ENCODE measurements around the gene ANO4.

Gene ANO4

GRCh38 chr12:100995201-100995600, 200.6 kb downstream of the ANO4 start:
- no peak for DNase-seq

GRCh38 chr12:100995771-100996170, 201.2 kb downstream of the ANO4 start:
- no peak for DNase-seq

GRCh38 chr12:101001669-101002068, 207.1 kb downstream of the ANO4 start:
- no peak for DNase-seq

DNA sequence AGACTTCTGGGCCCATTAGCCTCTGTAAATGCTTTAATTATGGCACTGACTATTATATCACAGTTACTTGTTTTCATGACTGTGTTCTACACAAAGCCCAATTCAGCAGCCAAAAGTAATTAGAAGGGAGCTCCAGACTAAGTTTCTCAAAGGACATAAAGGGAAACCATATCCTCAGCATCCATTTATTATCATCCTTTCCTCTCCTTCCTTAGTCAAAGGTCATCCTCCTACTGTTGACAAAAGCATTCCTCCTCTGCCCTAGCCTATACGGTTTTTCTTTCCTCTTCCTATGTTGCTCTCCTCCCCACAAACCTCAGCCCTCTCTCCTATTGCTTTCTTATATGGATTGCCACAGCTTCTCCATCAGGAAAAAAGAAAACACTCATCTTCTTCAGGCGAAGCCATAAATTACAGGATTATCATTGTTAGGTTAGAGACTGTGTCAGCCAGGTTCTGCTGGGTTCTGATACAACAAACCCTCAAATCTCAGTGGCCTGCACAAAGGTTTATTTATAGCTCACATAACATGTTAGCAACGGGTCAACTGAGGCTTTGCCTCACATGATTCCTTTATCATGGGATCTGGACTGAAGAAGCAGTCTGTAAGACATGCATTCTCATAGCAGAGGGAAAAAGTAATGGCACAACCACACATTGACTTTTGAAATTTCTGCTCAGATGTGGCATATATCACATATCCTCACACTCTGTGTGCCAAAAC, 208.3 kb downstream of the ANO4 start:
- DNase-seq: no peak

- no peak for DNase-seq
Observed at GRCh38 chr12:101004898-101005297, 210.3 kb downstream of the ANO4 start.

GRCh38 chr12:101009274-101009673, 214.7 kb downstream of the ANO4 start:
- no peak for DNase-seq

DNA sequence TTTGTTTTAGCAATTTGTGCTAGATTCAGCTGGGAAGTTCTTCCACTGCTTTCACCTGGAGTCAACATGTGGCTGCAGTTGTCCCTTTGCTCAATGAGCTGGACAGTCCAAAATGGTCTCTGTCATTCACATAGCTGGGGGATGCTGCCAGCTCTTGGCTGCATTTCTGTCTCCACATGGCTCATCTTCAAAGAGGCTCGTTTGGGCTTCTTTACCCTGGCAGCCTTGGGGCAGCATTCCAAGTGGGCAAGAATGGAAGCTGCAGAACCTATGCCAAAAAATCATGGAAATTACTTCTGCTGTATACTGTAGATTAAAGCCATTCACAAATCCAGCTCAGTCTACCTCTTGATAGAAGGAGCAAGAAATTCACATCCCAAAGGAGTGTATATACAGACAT, 216.3 kb downstream of the ANO4 start:
- no peak for DNase-seq

- no peak for DNase-seq
Observed at GRCh38 chr12:101013993-101014392, 219.4 kb downstream of the ANO4 start.

GRCh38 chr12:101015044-101015443, 220.5 kb downstream of the ANO4 start:
- no peak for DNase-seq

DNA sequence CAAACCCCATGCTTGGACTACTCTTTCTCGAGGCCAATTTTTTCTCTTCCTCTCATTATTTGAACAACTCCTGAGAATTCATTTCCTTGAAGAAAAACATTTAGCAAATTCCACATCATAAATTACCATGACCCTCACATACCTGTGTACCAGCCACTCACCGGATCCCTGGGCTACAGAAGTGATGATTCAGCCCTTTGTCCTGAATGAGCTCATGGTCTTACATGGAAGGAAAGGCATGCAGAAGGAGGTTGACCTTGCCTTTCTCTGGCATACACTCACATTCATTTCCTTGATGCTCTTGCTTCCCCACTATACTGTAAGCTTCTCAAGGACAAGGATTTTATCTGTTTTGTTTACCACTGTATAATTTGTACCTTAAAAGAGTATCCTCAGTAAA, 224.0 kb downstream of the ANO4 start:
- no peak for DNase-seq

DNA sequence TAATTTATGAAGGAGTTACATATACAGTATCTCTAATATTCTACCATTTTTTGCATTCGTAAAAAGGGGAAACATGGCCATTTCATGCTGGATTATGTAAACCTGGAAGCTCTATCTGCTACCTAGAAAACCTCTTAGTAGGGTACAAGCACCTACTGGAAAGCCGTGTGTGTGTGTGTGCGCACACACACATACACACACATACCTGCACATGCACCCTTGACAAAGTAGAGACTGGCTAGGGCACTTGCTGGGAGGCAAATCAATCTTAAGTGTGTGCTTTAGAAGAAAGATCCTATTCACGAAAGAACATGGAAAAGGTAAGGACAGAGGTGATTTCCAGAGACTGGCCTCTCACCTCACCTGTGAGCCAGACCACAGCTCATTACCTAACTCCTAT, 224.6 kb downstream of the ANO4 start:
- no peak for DNase-seq

GRCh38 chr12:101019667-101020066, 225.1 kb downstream of the ANO4 start:
- DNase-seq: no peak

- DNase-seq: no peak
Observed at GRCh38 chr12:101021442-101021841, 226.9 kb downstream of the ANO4 start.

- no peak for DNase-seq
Observed at GRCh38 chr12:101021911-101022388, 227.4 kb downstream of the ANO4 start.

- DNase-seq: no peak
Observed at GRCh38 chr12:101027200-101027599, 232.6 kb downstream of the ANO4 start.

DNA sequence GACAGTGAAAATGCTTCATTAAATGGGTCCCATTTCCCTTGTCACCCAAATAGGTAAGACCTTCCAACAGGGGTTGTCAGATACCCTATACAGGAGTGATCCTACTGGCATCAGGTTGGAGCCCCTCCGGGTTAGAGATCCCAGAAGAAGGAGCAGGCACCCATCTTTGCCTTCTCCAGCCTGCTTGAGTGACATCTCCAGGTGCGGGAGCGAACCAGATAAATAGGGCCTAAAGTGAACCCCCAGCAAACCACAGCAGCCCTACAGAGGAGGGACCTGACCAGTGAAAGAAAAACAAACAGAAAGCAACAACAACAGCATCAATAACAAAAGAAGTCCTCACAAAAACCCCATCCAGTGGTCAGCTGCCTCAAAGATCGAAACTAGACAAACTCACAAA, 233.2 kb downstream of the ANO4 start:
- no peak for DNase-seq

DNA sequence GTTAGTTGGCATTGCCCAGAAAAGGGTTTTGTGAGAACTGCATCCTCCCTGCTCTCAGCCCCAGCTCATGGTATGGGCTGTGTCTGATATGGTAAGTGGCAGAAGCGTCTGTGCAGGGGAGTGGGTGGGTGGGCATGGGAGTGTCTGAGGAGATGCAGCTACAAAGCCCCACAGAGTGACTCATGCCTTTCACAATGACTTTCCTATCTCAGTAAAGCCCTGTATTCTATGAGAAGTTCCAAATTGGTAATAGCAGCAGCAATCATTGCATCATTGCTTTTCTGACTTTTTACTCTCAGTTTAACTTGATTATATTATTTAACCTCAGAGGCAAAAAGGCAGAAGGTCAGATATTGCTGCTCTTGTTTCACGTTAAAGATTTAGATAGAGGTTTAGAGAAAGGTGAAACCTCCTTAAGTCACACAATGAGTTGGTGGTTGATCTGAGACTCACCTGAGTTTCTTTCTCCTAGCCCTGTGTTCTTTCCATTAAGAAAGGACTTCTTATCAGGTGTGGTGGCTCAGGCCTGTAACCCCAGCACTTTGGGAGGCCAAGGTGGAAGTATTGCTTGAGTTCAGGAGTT, 243.8 kb downstream of the ANO4 start:
- DNase-seq: no peak

DNA sequence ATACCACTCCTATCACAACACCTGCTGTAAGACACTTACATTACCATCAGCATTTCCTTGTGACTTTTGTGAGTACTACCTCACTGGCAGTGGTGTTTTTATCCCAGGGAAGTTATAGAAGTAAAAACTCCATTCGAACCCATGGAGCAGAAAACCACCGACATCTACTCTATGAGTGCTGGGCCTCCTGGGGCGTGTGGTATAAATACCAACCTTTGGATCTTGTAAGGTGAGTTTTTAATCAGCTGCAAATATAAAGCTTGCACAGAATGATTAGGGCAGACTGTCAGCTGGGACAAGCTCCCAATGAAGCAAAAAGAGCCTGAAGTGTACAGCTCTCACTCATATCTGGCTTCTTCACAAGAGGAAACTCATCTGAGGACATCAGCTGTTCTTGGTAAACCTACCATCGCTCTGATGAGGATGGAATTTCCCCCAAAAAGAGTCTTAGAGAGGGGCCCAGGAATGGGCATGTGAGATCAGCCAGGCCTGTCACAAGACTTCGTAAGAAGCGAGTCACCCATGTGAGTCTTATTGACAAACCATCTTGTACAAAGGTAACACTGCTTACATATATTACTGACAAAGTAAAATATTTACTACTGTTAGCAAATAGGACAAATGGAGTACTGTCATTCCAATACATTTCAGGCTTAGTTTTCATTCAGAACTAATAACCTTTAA, 245.4 kb downstream of the ANO4 start:
- no peak for DNase-seq

DNA sequence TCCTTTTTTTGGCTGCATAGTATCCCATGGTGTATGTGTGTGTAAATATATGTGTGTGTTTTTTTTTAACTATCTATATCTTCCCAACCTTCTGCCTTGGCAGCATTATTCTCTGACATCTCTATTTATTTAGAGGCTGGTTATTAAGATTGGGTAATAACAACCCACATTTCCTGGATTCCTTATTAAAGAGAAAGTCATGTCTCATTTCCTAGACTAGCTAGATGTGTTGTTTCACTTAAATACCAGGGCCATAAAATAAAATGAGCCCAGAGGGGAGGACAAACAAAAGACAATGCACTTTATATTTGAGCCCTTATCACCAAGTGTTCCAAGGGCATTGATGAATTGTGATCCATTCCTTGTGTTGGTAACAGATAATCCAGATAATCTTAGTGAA, 246.4 kb downstream of the ANO4 start:
- DNase-seq: no peak

GRCh38 chr12:101042211-101042610, 247.6 kb downstream of the ANO4 start:
- no peak for DNase-seq

GRCh38 chr12:101044512-101045059, 250.0 kb downstream of the ANO4 start:
- DNase-seq: no peak

DNA sequence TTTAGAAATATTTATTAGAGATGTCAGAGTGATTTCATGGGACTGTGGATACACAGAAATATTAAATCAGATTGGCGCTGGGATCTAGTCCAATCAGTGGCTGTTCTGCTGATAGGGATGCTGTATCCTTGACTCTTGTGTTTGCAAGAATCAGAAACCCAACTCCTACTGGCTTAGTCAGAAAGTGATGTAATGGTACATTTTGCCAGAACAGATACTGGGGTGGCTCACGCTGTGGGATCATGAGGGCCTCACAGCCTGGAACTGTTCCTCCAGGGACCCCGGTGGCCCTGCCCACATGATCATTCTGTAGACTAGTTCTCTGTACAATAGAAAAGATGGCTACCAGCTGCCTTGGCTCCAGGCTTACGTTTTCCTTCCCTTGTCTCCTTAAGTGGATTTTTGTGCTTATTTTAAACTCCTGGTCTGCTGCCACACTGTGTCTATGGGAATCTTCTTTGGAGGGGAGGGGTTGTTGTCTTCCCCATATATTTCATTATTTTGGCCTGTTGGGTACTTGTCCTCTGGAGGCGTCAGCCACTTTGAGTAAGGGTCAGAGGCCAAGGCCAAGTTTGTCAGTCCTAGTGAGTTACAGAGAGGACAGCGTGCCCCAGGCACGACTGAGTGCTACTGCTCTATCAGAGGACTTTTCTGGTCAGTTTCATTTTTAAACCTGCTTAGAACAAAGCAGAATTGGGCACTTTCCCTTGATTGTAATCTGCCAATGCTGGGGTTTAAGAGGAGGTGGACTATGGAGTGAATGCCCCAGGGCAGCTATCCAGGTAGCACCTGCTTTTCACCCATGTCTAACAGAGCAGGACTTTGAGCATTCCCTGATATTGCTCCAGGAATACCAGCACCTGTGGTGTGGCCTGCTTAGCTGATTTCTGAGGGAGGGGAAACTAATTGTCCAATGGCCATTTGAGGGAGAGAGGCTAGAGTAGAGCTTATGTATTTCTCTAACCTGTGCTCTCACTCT, 251.2 kb downstream of the ANO4 start:
- no peak for DNase-seq

DNA sequence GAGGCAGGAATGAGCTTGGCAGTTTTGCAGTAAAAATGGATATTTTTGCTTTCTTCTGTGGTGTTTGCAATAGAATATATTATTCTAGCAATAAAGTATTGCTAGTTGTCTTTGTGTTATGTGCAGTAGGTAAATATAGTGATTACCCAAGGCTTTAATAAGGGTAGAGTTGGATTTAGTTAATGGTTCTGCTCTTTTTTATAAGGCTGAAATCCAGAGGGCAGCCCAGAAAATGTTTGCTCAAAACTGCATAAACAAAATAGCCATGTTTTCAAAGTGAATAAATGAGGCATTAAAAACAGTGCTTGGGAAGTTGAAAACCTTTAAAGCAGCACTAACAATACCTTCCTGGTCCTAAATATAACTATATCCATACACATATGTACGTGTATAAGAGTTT, 253.1 kb downstream of the ANO4 start:
- no peak for DNase-seq
